ENCODE measurements around the gene PIMREG. TPM values are rescaled to one million over a fixed set of nuclear protein-coding genes. Genes with fewer than 3 reads are reported as not detected.
A peak's percentile ranks its signal among the peaks of the same experiment; 100 is the strongest.

Gene PIMREG
- total RNA-seq, 6 donors from 2014 or later, result 0.67 to 1.3 (median 0.77) TPM; not detected in 2

DNA sequence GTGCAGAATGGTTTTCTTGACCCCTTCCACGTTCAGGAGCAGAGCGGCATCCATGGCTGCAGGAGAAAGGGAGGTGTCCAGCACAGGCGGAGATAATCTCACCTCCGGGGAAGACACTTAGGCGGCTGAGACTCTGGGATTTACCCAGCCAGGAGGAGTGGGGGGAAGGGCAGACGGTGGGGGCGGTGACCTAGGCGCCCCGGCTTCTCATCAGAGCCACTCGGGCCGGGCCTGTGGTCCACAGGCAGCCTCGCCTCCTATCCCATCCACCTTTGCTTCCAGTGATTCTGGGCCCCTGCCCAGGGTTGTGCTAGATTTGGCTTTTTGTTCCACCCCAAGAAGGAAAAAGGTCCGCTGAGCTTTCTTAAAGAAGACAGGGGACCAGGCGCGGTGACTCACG lies 9.2 kb upstream of the PIMREG start, which contains the start of gene AIPL1:
Gene AIPL1 (minus strand): TSS at position 71 of the 400 bp plus-strand sequence. CDS start 17 bp downstream, at position 54.
- Histone ChIP-seq H3K27me3 (no peaks in the 10 kb centered on the region), H3K36me3 (no peaks in the 10 kb centered on the region), H3K9me3 (peaks cover 0 to 10% (median 0%) of the 10 kb centered on the region in 4 donors), H3K4me3 (no peak within 1 kb of the TSS), H3K27ac (no peak within 1 kb of the TSS), H3K4me1 (no peaks in the 10 kb centered on the region)
- DNase-seq, result no peak
- ATAC-seq (ENCODE audit: low FRiP score in 2 of 2), result peak in 1 of 2 donors; percentile 7
- no peak for TF ChIP-seq POLR2AphosphoS5 (IDR thresholded peaks at IDR 0.05)
- WGBS, 2 donors, result 79 to 83% methylated on average over 14 to 16 of the region's 16 CpGs

- Histone ChIP-seq H3K4me1 (no peaks in the 10 kb centered on the region), H3K27me3 (no peaks in the 10 kb centered on the region), H3K9me3 (peaks cover 0 to 7% (median 0%) of the 10 kb centered on the region in 4 donors), H3K36me3 (no peaks in the 10 kb centered on the region), H3K27ac (no peak overlapping the region), H3K4me3 (no peak overlapping the region)
- TF ChIP-seq, protein P1, sequence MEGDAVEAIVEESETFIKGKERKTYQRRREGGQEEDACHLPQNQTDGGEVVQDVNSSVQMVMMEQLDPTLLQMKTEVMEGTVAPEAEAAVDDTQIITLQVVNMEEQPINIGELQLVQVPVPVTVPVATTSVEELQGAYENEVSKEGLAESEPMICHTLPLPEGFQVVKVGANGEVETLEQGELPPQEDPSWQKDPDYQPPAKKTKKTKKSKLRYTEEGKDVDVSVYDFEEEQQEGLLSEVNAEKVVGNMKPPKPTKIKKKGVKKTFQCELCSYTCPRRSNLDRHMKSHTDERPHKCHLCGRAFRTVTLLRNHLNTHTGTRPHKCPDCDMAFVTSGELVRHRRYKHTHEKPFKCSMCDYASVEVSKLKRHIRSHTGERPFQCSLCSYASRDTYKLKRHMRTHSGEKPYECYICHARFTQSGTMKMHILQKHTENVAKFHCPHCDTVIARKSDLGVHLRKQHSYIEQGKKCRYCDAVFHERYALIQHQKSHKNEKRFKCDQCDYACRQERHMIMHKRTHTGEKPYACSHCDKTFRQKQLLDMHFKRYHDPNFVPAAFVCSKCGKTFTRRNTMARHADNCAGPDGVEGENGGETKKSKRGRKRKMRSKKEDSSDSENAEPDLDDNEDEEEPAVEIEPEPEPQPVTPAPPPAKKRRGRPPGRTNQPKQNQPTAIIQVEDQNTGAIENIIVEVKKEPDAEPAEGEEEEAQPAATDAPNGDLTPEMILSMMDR (IDR thresholded peaks at IDR 0.05), result peak; percentile 74 to 88 (median 84)
- TF ChIP-seq POLR2A (IDR thresholded peaks at IDR 0.05), result no peak
- DNase-seq (peak in 1 of 2 donors; percentile 60), ATAC-seq (ENCODE audit: low FRiP score in 2 of 2) (peak; percentile 81 to 91)
- 1 to 25% methylated on average over 7 to 9 of the region's 9 CpGs for WGBS, 2 donors
Measured at GRCh38 chr17:6435968-6436367, 8.3 kb upstream of the PIMREG start.

- Histone ChIP-seq H3K27ac (no peak overlapping the region), H3K9me3 (no peaks in the 10 kb centered on the region), H3K36me3 (no peaks in the 10 kb centered on the region), H3K4me1 (no peaks in the 10 kb centered on the region), H3K4me3 (no peak overlapping the region), H3K27me3 (no peaks in the 10 kb centered on the region)
- DNase-seq, result no peak
- no peak for ATAC-seq (ENCODE audit: low FRiP score in 2 of 2)
- WGBS, 2 donors, result 33 to 39% methylated on average over 4 of the region's 4 CpGs
- TF ChIP-seq, protein P1 (IDR thresholded peaks at IDR 0.05), result no peak
- TF ChIP-seq POLR2AphosphoS5 (IDR thresholded peaks at IDR 0.05) (no peak), EP300 (IDR thresholded peaks at IDR 0.05) (no peak), POLR2A (IDR thresholded peaks at IDR 0.05) (no peak)
Measured at GRCh38 chr17:6437466-6437865, 6.8 kb upstream of the PIMREG start.

GRCh38 chr17:6437956-6438355 lies 6.3 kb upstream of the PIMREG start:
- no peak overlapping the region for H3K4me3 ChIP-seq
- no peaks in the 10 kb centered on the region for H3K36me3 ChIP-seq
- H3K9me3 ChIP-seq, result no peaks in the 10 kb centered on the region
- no peak for TF ChIP-seq POLR2AphosphoS5 (IDR thresholded peaks at IDR 0.05)
- TF ChIP-seq, protein P1 (IDR thresholded peaks at IDR 0.05), result no peak
- TF ChIP-seq POLR2A (IDR thresholded peaks at IDR 0.05), result no peak
- TF ChIP-seq EP300 (IDR thresholded peaks at IDR 0.05), result no peak
- peaks cover 0 to under 1% (median 0%) of the 10 kb centered on the region in 4 donors for H3K4me1 ChIP-seq
- no peak for DNase-seq
- ATAC-seq (ENCODE audit: low FRiP score in 2 of 2), result no peak
- WGBS, 2 donors, result 53 to 54% methylated on average over 3 of the region's 3 CpGs
- H3K27ac ChIP-seq, result no peak overlapping the region
- H3K27me3 ChIP-seq, result no peaks in the 10 kb centered on the region

- 37 to 54% methylated on average over 4 of the region's 4 CpGs for WGBS, 2 donors
- Histone ChIP-seq H3K36me3 (no peaks in the 10 kb centered on the region), H3K27me3 (no peaks in the 10 kb centered on the region), H3K9me3 (no peaks in the 10 kb centered on the region), H3K4me1 (peaks cover 15 to 21% (median 16%) of the 10 kb centered on the region in 4 donors), H3K4me3 (no peak overlapping the region), H3K27ac (no peak overlapping the region)
- ATAC-seq (ENCODE audit: low FRiP score in 2 of 2) (no peak), DNase-seq (no peak)
- TF ChIP-seq POLR2AphosphoS5 (IDR thresholded peaks at IDR 0.05), result no peak
- no peak for TF ChIP-seq EP300 (IDR thresholded peaks at IDR 0.05)
- TF ChIP-seq, protein P1 (IDR thresholded peaks at IDR 0.05), result no peak
- TF ChIP-seq POLR2A (IDR thresholded peaks at IDR 0.05), result no peak
Measured at GRCh38 chr17:6439951-6440350, 4.3 kb upstream of the PIMREG start.
